ENCODE measurements around the gene GMDS.

Gene GMDS

GRCh38 chr6:2104524-2104880, 140.9 kb downstream of the GMDS start:
- no peak overlapping the region for H2AFZ ChIP-seq (ENCODE audit: low read depth, low read length)
- TF ChIP-seq EZH2phosphoT487 (IDR thresholded peaks at IDR 0.05; ENCODE audit: low read depth): no peak
- TF ChIP-seq, protein P1, sequence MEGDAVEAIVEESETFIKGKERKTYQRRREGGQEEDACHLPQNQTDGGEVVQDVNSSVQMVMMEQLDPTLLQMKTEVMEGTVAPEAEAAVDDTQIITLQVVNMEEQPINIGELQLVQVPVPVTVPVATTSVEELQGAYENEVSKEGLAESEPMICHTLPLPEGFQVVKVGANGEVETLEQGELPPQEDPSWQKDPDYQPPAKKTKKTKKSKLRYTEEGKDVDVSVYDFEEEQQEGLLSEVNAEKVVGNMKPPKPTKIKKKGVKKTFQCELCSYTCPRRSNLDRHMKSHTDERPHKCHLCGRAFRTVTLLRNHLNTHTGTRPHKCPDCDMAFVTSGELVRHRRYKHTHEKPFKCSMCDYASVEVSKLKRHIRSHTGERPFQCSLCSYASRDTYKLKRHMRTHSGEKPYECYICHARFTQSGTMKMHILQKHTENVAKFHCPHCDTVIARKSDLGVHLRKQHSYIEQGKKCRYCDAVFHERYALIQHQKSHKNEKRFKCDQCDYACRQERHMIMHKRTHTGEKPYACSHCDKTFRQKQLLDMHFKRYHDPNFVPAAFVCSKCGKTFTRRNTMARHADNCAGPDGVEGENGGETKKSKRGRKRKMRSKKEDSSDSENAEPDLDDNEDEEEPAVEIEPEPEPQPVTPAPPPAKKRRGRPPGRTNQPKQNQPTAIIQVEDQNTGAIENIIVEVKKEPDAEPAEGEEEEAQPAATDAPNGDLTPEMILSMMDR (IDR thresholded peaks at IDR 0.05; ENCODE audit: low read depth, low read length): no peak
- H3K79me2 ChIP-seq (ENCODE audit: low read length): no peaks in the 10 kb centered on the region
- peaks cover 20% of the 10 kb centered on the region for H3K4me1 ChIP-seq (ENCODE audit: low read length)
- H4K20me1 ChIP-seq (ENCODE audit: insufficient read depth, low read length): no peaks in the 10 kb centered on the region
- no peak overlapping the region for H3K4me2 ChIP-seq (ENCODE audit: low read length)
- H3K4me3 ChIP-seq (ENCODE audit: low read length): no peak overlapping the region
- H3K27me3 ChIP-seq (ENCODE audit: low read depth, low read length): no peaks in the 10 kb centered on the region
- H3K9ac ChIP-seq (ENCODE audit: low read length): no peak overlapping the region
- H3K36me3 ChIP-seq (replicated peaks; ENCODE audit: low read depth, low read length): no peaks in the 10 kb centered on the region
- H3K27ac ChIP-seq (ENCODE audit: low read length): no peak overlapping the region
- H3K9me3 ChIP-seq (ENCODE audit: insufficient read depth, low read length): no peaks in the 10 kb centered on the region

- TF ChIP-seq, protein P1 (IDR thresholded peaks at IDR 0.05; ENCODE audit: low read depth, low read length): peak; percentile 62
- no peak for TF ChIP-seq EZH2phosphoT487 (IDR thresholded peaks at IDR 0.05; ENCODE audit: low read depth)
- Histone ChIP-seq H4K20me1 (ENCODE audit: insufficient read depth, low read length) (no peaks in the 10 kb centered on the region), H3K4me2 (ENCODE audit: low read length) (peak overlapping the region; percentile 84), H2AFZ (ENCODE audit: low read depth, low read length) (0 out of 2 replicates have a peak overlapping the region, but pooled peaks have one; percentile 60), H3K4me1 (ENCODE audit: low read length) (peaks cover 20% of the 10 kb centered on the region), H3K4me3 (ENCODE audit: low read length) (peak overlapping the region; percentile 62), H3K9ac (ENCODE audit: low read length) (peak overlapping the region; percentile 26; the same call in 1 of the 2 replicates), H3K9me3 (ENCODE audit: insufficient read depth, low read length) (no peaks in the 10 kb centered on the region), H3K27ac (ENCODE audit: low read length) (peak overlapping the region; percentile 63), H3K36me3 (replicated peaks; ENCODE audit: low read depth, low read length) (no peaks in the 10 kb centered on the region), H3K79me2 (ENCODE audit: low read length) (no peaks in the 10 kb centered on the region), H3K27me3 (ENCODE audit: low read depth, low read length) (no peaks in the 10 kb centered on the region)
These were observed 141.5 kb downstream of the GMDS start for GRCh38 chr6:2103765-2104523.

- H3K27me3 ChIP-seq (ENCODE audit: low read depth, low read length): no peaks in the 10 kb centered on the region
- no peaks in the 10 kb centered on the region for H3K79me2 ChIP-seq (ENCODE audit: low read length)
- no peak for TF ChIP-seq EZH2phosphoT487 (IDR thresholded peaks at IDR 0.05; ENCODE audit: low read depth)
- TF ChIP-seq, protein P1 (IDR thresholded peaks at IDR 0.05; ENCODE audit: low read depth, low read length): no peak
- no peaks in the 10 kb centered on the region for H3K9me3 ChIP-seq (ENCODE audit: insufficient read depth, low read length)
- peak overlapping the region; percentile 84 for H3K4me2 ChIP-seq (ENCODE audit: low read length)
- H3K4me3 ChIP-seq (ENCODE audit: low read length): peak overlapping the region; percentile 62
- H2AFZ ChIP-seq (ENCODE audit: low read depth, low read length): no peak overlapping the region
- peak overlapping the region; percentile 63; the same call in 1 of the 2 replicates for H3K27ac ChIP-seq (ENCODE audit: low read length)
- H4K20me1 ChIP-seq (ENCODE audit: insufficient read depth, low read length): no peaks in the 10 kb centered on the region
- H3K4me1 ChIP-seq (ENCODE audit: low read length): peaks cover 20% of the 10 kb centered on the region
- no peak overlapping the region; the same call in 1 of the 2 replicates for H3K9ac ChIP-seq (ENCODE audit: low read length)
- no peaks in the 10 kb centered on the region for H3K36me3 ChIP-seq (replicated peaks; ENCODE audit: low read depth, low read length)
These were observed 142.4 kb downstream of the GMDS start for GRCh38 chr6:2102966-2103365.

GRCh38 chr6:2102316-2102883, 143.0 kb downstream of the GMDS start:
- TF ChIP-seq EZH2phosphoT487 (IDR thresholded peaks at IDR 0.05; ENCODE audit: low read depth): no peak

More at GRCh38 chr6:2102316-2102883, 143.0 kb downstream of the GMDS start:
- Histone ChIP-seq H3K9ac (ENCODE audit: low read length) (peak overlapping the region; percentile 17; the same call in 1 of the 2 replicates), H3K27me3 (ENCODE audit: low read depth, low read length) (no peaks in the 10 kb centered on the region), H3K4me3 (ENCODE audit: low read length) (no peak overlapping the region), H3K4me2 (ENCODE audit: low read length) (peak overlapping the region; percentile 84), H3K27ac (ENCODE audit: low read length) (no peak overlapping the region), H4K20me1 (ENCODE audit: insufficient read depth, low read length) (no peaks in the 10 kb centered on the region), H2AFZ (ENCODE audit: low read depth, low read length) (no peak overlapping the region), H3K4me1 (ENCODE audit: low read length) (peaks cover 20% of the 10 kb centered on the region), H3K79me2 (ENCODE audit: low read length) (no peaks in the 10 kb centered on the region), H3K36me3 (replicated peaks; ENCODE audit: low read depth, low read length) (no peaks in the 10 kb centered on the region), H3K9me3 (ENCODE audit: insufficient read depth, low read length) (no peaks in the 10 kb centered on the region)

All from OCI-LY3 (cell line).